Measurements from ENCODE around the gene BCL11A.
A peak's percentile ranks its signal among the peaks of the same experiment; 100 is the strongest.

BCL11A gene

GRCh38 chr2:60484133-60484645, 69.3 kb downstream of the BCL11A start:
- DNase-seq (ENCODE audit: low read depth), result peak; percentile 11

- peak; percentile 14 for DNase-seq (ENCODE audit: low read depth)
These were observed 70.1 kb downstream of the BCL11A start for GRCh38 chr2:60483401-60483800.

- no peak for DNase-seq (ENCODE audit: low read depth)
These were observed 71.2 kb downstream of the BCL11A start for GRCh38 chr2:60482222-60482621.

GRCh38 chr2:60481257-60481656, 72.2 kb downstream of the BCL11A start:
- DNase-seq (ENCODE audit: low read depth), result no peak

- no peak for DNase-seq (ENCODE audit: low read depth)
These were observed 73.2 kb downstream of the BCL11A start for GRCh38 chr2:60480089-60480773.

GRCh38 chr2:60479226-60480088, 74.0 kb downstream of the BCL11A start:
- no peak for DNase-seq (ENCODE audit: low read depth)

GRCh38 chr2:60478660-60479059, 74.8 kb downstream of the BCL11A start:
- no peak for DNase-seq (ENCODE audit: low read depth)

GRCh38 chr2:60476206-60476954, 77.1 kb downstream of the BCL11A start:
- no peak for DNase-seq (ENCODE audit: low read depth)

- DNase-seq (ENCODE audit: low read depth), result no peak
These were observed 78.2 kb downstream of the BCL11A start for GRCh38 chr2:60475123-60475830.

GRCh38 chr2:60474301-60474700, 79.2 kb downstream of the BCL11A start:
- no peak for DNase-seq (ENCODE audit: low read depth)

GRCh38 chr2:60473546-60473945, 79.9 kb downstream of the BCL11A start:
- no peak for DNase-seq (ENCODE audit: low read depth)

GRCh38 chr2:60472663-60473289, 80.7 kb downstream of the BCL11A start:
- DNase-seq (ENCODE audit: low read depth), result no peak

GRCh38 chr2:60472041-60472440, 81.4 kb downstream of the BCL11A start:
- DNase-seq (ENCODE audit: low read depth), result no peak

GRCh38 chr2:60470340-60470739, 83.1 kb downstream of the BCL11A start:
- no peak for DNase-seq (ENCODE audit: low read depth)

- no peak for DNase-seq (ENCODE audit: low read depth)
These were observed 83.7 kb downstream of the BCL11A start for GRCh38 chr2:60469536-60470317.

GRCh38 chr2:60468382-60469085, 84.9 kb downstream of the BCL11A start:
- DNase-seq (ENCODE audit: low read depth), result no peak

- DNase-seq (ENCODE audit: low read depth), result no peak
These were observed 87.2 kb downstream of the BCL11A start for GRCh38 chr2:60466161-60466702.

GRCh38 chr2:60465736-60466135, 87.7 kb downstream of the BCL11A start:
- DNase-seq (ENCODE audit: low read depth), result no peak

- no peak for DNase-seq (ENCODE audit: low read depth)
These were observed 90.2 kb downstream of the BCL11A start for GRCh38 chr2:60463249-60463648.
